ENCODE data around the gene RALGDS.
A peak's percentile ranks its signal among the peaks of the same experiment; 100 is the strongest.
"Not testable (repeated sequence)": the region's sequence is repeated elsewhere in the genome, so short reads cannot be mapped to it uniquely, and the experiment has no call there.

The RALGDS gene

GRCh38 chr9:133106511-133107244, 14.4 kb downstream of the RALGDS start:
- DNase-seq (ENCODE audit: low read depth in 2 of 2): no peak

GRCh38 chr9:133105461-133105770, 15.6 kb downstream of the RALGDS start:
- DNase-seq (ENCODE audit: low read depth in 2 of 2): no peak

- no peak for DNase-seq (ENCODE audit: low read depth in 2 of 2)
Observed at GRCh38 chr9:133104718-133105460, 16.2 kb downstream of the RALGDS start.

GRCh38 chr9:133103987-133104505, 17.0 kb downstream of the RALGDS start:
- no peak for DNase-seq (ENCODE audit: low read depth in 2 of 2)

- DNase-seq (ENCODE audit: low read depth in 2 of 2): peak in 1 of 2 donors; percentile 21
Observed at GRCh38 chr9:133103183-133103986, 17.7 kb downstream of the RALGDS start.

GRCh38 chr9:133102190-133103021, 18.6 kb downstream of the RALGDS start:
- no peak for DNase-seq (ENCODE audit: low read depth in 2 of 2)

- no peak for DNase-seq (ENCODE audit: low read depth in 2 of 2)
Observed at GRCh38 chr9:133101356-133102189, 19.5 kb downstream of the RALGDS start.

- no peak for DNase-seq (ENCODE audit: low read depth in 2 of 2)
Observed at GRCh38 chr9:133100506-133101355, 20.3 kb downstream of the RALGDS start.

GRCh38 chr9:133099726-133100505, 21.1 kb downstream of the RALGDS start:
- no peak for DNase-seq (ENCODE audit: low read depth in 2 of 2)

- DNase-seq (ENCODE audit: low read depth in 2 of 2): no peak
Observed at GRCh38 chr9:133098871-133099270, 22.2 kb downstream of the RALGDS start.

GRCh38 chr9:133098104-133098754, 22.8 kb downstream of the RALGDS start:
- no peak for DNase-seq (ENCODE audit: low read depth in 2 of 2)

GRCh38 chr9:133094842-133095393, 26.1 kb downstream of the RALGDS start:
- DNase-seq (ENCODE audit: low read depth in 2 of 2): no peak

- not testable (repeated sequence) for DNase-seq (ENCODE audit: low read depth in 2 of 2)
Observed at GRCh38 chr9:133094351-133094750, 26.7 kb downstream of the RALGDS start.

- DNase-seq (ENCODE audit: low read depth in 2 of 2): no peak
Observed at GRCh38 chr9:133090752-133091385, 30.2 kb downstream of the RALGDS start.

GRCh38 chr9:133090187-133090586, 30.9 kb downstream of the RALGDS start:
- no peak for DNase-seq (ENCODE audit: low read depth in 2 of 2)

- DNase-seq (ENCODE audit: low read depth in 2 of 2): no peak
Observed at GRCh38 chr9:133089271-133089671, 31.8 kb downstream of the RALGDS start.

GRCh38 chr9:133088756-133089155, 32.3 kb downstream of the RALGDS start:
- no peak for DNase-seq (ENCODE audit: low read depth in 2 of 2)
